Measurements from ENCODE around the gene PDXK.

The PDXK gene

DNA sequence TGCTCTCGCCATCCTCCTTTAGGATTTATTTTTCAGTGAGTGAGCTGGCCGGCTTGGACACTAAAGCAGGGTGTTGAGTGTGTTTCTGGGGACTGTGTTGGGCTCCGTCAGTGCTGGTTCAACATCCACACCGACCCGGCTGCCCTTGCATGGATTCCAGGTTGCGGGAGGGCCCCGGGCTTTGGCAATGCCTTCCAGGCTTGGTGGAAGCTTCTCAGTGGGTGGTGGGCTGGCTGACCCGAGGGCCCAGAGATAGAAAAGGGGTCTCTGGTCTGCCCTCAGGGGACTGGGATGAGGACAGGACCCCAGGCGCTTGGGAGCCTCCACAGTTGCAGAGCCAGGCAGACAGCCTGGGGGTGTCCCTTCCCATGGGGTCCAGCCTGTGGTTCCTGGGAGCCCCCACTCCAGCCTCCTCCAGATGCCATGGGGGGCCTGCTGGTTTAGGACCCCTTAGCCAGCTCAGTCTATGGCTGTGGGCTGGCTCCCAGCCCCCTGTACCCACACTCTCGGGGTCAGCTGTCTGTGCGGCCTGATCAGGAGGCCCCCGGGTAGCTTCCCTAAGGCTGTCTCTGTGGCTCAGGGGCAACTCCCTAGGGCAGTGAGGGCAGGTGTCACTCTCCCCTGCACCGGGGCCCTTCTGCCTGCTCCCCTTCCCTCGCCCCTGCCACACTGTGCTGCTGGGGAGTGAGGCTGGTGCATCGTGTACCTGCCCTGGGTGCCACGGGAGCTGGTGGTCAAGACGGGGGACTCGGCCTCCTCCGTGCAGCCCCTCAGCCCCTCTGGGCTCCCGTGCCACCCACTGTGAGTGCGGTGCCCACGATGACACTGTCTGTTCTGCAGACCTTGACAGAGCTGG, 16.5 kb downstream of the PDXK start:
- in situ Hi-C loops (cut with MboI; ENCODE audit: low sequenced_read_pairs): no loop called here
- no peaks in the 10 kb centered on the region for H3K27me3 ChIP-seq (ENCODE audit: low read depth)
- H3K4me3 ChIP-seq: no peak overlapping the region
- no peaks in the 10 kb centered on the region for H3K9me3 ChIP-seq
- DNase-seq (ENCODE audit: low spot score in 2 of 2): no peak
- H3K4me1 ChIP-seq: no peaks in the 10 kb centered on the region
- H3K36me3 ChIP-seq (replicated peaks): peaks cover 3% of the 10 kb centered on the region; the same call in 1 of the 2 replicates

DNA sequence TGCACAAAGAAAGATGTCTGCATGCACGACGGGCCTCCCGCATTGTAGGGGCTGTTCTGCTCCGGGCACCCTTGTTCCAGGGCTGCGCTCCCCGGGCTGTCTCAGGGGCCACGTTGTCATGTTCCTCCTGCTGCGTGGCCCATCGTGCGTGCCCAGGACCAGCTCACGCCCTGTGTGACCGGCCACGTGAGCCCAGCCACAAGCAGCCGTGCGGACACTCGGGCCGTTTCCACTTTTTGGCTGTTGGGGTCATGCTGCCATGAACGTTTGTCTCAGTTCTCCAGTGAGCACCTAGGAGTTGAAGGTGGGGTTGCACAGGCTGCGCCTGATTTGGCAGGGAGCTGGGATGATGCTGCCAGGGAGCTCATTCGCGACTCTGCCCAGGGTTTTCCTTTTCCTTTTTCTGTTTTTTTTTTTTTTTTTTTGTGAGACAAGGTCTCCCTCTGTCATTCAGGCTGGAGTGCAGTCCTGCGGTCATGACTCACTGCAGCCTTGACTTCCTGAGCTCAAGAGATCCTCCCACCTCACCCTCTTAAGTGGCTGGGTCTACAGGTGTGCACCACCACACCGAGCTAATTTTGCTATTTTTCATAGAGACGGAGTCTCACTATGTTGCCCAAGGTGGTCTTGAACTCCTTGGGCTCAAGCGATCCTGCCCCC, 17.4 kb downstream of the PDXK start:
- no peaks in the 10 kb centered on the region for H3K9me3 ChIP-seq
- no peak overlapping the region for H3K4me3 ChIP-seq
- peaks cover 3% of the 10 kb centered on the region; the same call in 1 of the 2 replicates for H3K36me3 ChIP-seq (replicated peaks)
- in situ Hi-C loops (cut with MboI; ENCODE audit: low sequenced_read_pairs): no loop called here
- no peak for DNase-seq (ENCODE audit: low spot score in 2 of 2)
- no peaks in the 10 kb centered on the region for H3K4me1 ChIP-seq
- H3K27me3 ChIP-seq (ENCODE audit: low read depth): no peaks in the 10 kb centered on the region

DNA sequence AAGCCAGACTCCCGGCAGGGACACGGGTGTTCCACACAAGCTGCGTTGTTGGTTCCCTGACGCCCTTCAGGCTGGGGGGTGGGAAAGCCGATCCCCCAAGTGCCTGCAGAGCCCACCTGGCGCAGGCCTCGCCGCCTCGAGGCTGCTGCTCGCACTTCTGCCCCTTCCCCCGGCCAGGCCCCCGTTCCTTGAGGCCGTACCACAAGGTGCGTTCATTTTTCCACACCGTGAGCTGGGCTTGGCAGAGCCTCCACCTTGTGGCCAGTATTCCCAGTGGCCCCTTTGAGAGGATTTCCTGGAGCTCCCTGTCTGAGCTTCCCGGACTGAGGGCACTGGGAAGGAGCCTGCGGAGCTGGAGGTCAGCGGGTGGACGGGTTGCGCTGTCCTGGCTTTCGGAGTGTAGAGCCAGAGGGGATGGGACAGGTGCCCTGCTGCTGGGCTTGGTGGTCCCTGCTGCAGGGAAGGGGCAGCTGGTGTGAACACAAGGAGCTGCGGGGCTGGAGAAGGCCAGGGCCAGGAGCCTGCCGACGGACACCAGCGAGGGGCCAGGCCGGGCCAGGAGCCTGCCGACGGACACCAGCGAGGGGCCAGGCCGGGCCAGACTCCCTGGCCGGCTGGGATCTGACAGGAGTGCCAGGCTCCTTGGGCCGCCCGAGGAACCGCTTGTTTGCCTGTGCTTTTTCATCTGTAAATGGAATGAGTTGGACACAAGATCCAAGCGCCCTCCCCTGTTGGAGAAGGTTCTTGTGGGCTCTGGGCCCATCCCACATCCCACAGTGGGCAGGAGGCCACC, 18.4 kb downstream of the PDXK start:
- no peak for DNase-seq (ENCODE audit: low spot score in 2 of 2)
- Histone ChIP-seq H3K36me3 (replicated peaks) (peaks cover 6% of the 10 kb centered on the region; the same call in 1 of the 2 replicates), H3K27me3 (ENCODE audit: low read depth) (no peaks in the 10 kb centered on the region), H3K4me3 (no peak overlapping the region), H3K4me1 (no peaks in the 10 kb centered on the region), H3K9me3 (no peaks in the 10 kb centered on the region)
- in situ Hi-C loops (cut with MboI; ENCODE audit: low sequenced_read_pairs): no loop called here

DNA sequence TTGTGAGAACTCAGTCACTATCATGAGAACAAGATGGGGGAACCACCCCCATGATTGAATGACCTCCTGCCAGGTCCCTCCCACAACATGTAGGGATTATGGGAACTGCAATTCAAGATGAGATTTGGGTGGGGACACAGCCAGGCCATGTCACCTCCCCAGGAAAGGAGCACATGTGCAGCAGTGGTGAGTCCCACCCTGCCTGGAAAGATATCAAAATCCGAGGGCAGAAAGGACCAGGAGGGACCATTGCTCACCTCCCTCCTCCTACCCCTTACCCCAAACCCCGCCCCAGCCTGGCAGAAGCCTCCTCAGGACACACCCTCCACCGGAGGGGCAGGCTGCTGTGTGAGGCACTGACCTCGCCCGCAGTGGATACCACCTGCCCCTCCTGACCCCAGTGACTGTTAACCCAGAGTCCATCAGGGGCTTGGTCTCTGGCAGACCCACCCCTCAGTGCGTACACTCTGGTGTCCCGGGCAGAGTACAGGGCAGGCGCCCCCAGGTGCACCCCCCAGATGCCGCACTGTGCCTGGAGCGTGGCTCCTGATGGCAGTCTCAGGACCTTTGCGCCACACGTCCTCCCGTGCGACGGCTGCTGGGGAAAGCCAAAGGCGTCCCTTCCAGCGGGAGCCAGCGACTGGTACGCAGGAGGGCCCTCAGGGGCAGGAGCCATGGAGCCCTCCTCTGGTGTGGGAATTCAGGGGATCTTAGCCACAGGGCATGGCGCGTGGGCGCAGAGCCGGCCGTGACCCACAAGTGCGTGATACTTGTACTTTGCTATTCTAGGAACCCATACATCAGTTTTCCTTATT, 20.9 kb downstream of the PDXK start:
- H3K9me3 ChIP-seq: no peaks in the 10 kb centered on the region
- no peak overlapping the region for H3K4me3 ChIP-seq
- peaks cover 18% of the 10 kb centered on the region for H3K36me3 ChIP-seq (replicated peaks)
- no peak for DNase-seq (ENCODE audit: low spot score in 2 of 2)
- no peaks in the 10 kb centered on the region for H3K4me1 ChIP-seq
- H3K27me3 ChIP-seq (ENCODE audit: low read depth): no peaks in the 10 kb centered on the region
- in situ Hi-C loops (cut with MboI; ENCODE audit: low sequenced_read_pairs): no loop called here

DNA sequence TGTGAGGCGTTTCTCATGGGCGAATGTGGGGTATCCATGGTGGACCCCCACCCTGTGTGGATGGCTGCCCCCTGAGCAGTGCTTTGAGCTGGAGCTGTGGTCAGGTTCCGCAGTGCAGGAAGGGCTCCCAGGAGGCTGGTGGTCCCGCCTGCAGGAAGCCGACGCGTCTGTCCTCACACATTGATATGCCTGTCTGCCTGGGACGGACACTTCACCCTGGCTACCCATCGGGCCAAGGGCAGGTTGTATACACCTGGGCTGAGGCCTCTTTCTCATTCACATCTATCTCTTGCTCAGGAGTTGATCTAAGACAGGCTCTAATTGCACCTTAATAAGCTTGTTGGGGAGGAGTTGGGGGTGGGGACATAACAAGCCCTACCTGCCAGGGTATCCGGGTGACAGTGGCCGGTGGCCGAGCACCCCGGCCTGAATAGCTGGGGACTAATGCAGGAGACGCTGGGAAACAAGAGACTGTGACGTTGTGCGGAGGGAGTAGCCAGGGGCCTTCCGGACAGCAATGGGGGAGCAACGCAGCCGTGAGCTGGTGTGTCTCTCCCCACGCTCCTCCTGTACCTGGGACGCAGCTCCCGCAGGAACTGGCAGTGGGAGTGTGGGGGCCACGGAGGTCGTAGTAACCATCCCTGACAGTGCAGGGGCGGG, 21.7 kb downstream of the PDXK start:
- Histone ChIP-seq H3K4me3 (no peak overlapping the region), H3K27me3 (ENCODE audit: low read depth) (no peaks in the 10 kb centered on the region), H3K36me3 (replicated peaks) (peaks cover 21% of the 10 kb centered on the region), H3K4me1 (no peaks in the 10 kb centered on the region), H3K9me3 (no peaks in the 10 kb centered on the region)
- in situ Hi-C loops (cut with MboI; ENCODE audit: low sequenced_read_pairs): no loop called here
- DNase-seq (ENCODE audit: low spot score in 2 of 2): no peak

DNA sequence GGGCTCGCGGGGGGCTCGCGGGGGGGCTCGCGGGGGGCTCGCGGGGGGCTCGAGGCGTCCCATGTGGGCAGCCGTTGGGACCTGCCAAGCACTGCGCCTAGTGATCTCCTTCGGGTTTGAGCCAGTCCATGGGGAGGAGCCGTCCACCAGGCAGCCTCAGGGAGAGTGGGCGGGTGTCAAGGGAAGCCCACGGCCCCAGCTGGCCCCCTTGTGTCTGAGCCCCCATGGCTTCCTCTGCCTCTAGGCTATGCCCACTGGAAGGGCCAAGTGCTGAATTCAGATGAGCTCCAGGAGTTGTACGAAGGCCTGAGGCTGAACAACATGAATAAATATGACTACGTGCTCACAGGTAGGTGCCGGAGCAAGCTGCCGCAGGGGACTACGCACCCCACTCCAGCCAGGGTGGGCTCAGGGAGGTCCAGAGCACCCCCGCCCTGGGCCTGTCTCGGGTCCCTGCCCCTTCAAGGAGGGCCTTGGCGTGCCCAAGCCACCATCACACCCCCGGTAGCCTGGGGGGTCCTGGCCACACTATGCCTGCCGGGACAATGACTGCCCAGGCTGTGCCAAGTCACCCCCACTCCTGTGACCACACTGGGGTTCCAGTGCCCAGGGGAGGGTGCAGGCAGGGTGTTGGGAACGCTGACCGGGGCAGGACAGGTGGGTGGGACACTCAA, 22.6 kb downstream of the PDXK start:
- Histone ChIP-seq H3K27me3 (ENCODE audit: low read depth) (no peaks in the 10 kb centered on the region), H3K9me3 (no peaks in the 10 kb centered on the region), H3K4me1 (no peaks in the 10 kb centered on the region), H3K4me3 (no peak overlapping the region), H3K36me3 (replicated peaks) (peaks cover 26% of the 10 kb centered on the region)
- no peak for DNase-seq (ENCODE audit: low spot score in 2 of 2)
- in situ Hi-C loops (cut with MboI; ENCODE audit: low sequenced_read_pairs): no loop called here

DNA sequence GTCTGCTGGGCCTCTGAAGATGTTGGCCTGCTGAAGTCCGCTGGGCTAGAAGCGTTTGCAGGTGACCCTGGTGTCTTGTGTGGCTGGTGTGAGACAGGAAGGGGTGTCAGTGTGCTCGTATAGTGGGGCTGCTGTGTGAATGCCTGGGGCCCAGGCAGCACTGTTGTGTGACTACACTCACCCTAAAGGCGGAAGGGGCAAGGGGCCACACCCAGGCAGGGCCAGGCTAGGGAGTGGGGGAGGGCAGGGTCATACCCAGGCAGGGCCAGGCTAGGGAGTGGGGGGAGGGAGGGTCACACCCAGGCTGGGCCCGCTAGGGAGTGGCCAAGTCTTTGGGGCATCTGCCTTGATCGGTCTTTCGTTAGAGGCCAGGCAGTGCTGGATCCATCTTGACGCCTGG, 25.0 kb downstream of the PDXK start:
- Histone ChIP-seq H3K4me3 (no peak overlapping the region), H3K4me1 (no peaks in the 10 kb centered on the region), H3K9me3 (no peaks in the 10 kb centered on the region), H3K27me3 (ENCODE audit: low read depth) (no peaks in the 10 kb centered on the region), H3K36me3 (replicated peaks) (peaks cover 35% of the 10 kb centered on the region)
- DNase-seq (ENCODE audit: low spot score in 2 of 2): no peak
- in situ Hi-C loops (cut with MboI; ENCODE audit: low sequenced_read_pairs): no loop called here

DNA sequence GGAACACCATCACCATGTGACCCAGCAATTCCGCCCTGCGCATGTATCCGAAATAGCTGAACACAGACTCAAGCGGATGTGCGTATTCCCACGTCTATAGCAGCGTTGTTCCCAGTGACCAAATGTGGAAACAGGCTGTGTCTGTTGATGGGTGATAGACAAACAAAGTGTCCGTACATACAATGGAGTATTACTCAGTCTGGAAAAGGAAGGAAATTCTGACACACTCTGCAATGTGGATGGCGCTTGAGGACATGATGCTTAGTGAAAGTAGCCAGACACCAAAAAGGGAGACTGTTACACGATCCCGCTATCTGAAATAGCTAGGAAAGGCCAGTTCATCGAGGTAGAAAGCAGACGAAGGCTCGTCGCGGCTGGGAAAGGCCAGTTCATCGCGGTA, 25.8 kb downstream of the PDXK start:
- Histone ChIP-seq H3K27me3 (ENCODE audit: low read depth) (no peaks in the 10 kb centered on the region), H3K4me1 (no peaks in the 10 kb centered on the region), H3K4me3 (no peak overlapping the region), H3K36me3 (replicated peaks) (peaks cover 40% of the 10 kb centered on the region), H3K9me3 (no peaks in the 10 kb centered on the region)
- DNase-seq (ENCODE audit: low spot score in 2 of 2): no peak
- in situ Hi-C loops (cut with MboI; ENCODE audit: low sequenced_read_pairs): no loop called here

DNA sequence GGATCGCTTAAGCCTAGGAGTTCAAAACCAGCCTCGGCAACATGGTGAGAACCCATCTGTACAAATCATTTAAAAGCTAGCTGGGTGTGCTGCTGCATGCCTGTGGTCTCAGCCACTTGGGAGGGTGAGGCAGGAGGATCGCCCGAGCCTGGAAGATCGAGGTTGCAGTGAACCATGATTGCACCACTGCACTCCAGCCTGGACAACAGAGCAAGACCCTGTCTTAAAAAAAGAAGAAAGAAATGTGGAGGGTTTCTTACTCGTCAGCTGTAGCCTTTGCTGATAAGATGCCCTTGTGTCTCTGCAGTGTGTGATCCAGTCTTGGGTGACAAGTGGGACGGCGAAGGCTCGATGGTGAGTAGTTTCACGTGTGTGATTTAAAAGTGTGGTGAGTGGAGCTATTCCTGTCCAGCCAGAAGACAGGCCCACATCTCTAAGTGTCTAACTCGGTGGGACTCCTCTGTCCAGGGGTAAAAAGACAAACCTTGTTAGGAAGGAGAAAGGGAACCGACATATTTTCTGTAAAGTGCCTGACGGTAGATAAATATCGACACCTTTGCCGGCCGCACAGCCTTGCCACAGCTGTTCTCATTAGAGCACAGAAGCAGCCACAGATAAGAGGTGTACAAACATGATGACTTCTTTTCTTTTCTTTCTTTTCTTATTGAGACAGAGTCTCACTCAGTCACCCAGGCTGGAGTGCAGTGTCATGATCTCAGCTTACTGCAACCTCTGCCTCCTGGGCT, 27.0 kb downstream of the PDXK start:
- H3K27me3 ChIP-seq (ENCODE audit: low read depth): no peaks in the 10 kb centered on the region
- H3K36me3 ChIP-seq (replicated peaks): peaks cover 46% of the 10 kb centered on the region
- H3K9me3 ChIP-seq: no peaks in the 10 kb centered on the region
- H3K4me3 ChIP-seq: no peak overlapping the region
- no peak for DNase-seq (ENCODE audit: low spot score in 2 of 2)
- H3K4me1 ChIP-seq: no peaks in the 10 kb centered on the region
- in situ Hi-C loops (cut with MboI; ENCODE audit: low sequenced_read_pairs): no loop called here

DNA sequence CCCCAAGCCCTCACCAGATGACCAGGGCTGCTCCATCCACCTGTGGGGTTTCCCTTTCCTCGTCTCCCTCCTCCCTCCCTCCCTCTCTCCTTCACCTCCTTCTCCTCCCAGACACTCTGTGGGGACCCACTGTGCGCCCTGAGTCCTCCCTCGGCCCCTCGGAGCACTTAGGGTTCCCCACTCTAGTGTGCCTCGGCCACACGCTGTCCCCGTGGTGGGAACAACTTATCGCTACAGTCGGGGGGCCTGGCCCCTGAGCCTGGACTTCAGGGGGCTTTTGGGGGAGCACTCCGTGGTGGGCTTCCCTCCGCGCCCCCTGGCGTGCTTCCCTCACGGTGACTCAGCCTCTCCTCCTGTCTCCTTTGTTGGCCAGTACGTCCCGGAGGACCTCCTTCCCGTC, 29.7 kb downstream of the PDXK start:
- Histone ChIP-seq H3K36me3 (replicated peaks) (peaks cover 63% of the 10 kb centered on the region), H3K4me1 (no peaks in the 10 kb centered on the region), H3K27me3 (ENCODE audit: low read depth) (no peaks in the 10 kb centered on the region), H3K9me3 (no peaks in the 10 kb centered on the region), H3K4me3 (no peak overlapping the region)
- no peak for DNase-seq (ENCODE audit: low spot score in 2 of 2)
- in situ Hi-C loops (cut with MboI; ENCODE audit: low sequenced_read_pairs): no loop called here

DNA sequence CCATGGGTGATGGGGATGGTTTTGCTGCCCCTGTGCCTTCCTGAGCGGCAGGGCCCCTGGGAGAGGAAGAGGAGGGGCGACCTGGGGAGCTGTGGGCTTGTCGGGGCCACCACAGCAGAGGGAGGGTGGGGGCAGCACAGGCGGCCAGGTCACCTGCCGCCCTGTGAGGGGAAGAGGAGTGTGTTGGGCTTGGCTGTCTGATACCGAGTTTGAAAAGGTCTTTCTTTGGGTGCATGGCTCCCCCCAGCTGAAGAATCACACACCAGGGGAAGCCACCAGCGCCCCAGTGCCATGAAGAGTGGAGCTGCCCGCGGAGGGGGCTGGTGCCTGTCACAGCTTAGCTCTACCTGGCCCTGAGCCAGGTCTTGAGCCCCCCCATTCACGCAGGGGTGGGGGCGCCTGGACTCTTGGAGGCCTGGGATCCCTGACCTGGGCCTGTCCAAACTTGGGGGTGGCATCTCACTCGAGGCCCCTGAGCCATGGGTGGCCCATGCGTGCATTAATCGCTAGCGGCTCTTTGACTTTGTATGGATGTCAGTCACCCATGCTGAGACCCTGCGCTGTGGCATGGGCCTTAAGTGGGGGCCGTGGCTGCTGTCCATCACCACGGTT, 30.8 kb downstream of the PDXK start:
- DNase-seq (ENCODE audit: low spot score in 2 of 2): no peak
- Histone ChIP-seq H3K4me3 (no peak overlapping the region), H3K27me3 (ENCODE audit: low read depth) (no peaks in the 10 kb centered on the region), H3K36me3 (replicated peaks) (peaks cover 59% of the 10 kb centered on the region), H3K4me1 (no peaks in the 10 kb centered on the region), H3K9me3 (no peaks in the 10 kb centered on the region)
- in situ Hi-C loops (cut with MboI; ENCODE audit: low sequenced_read_pairs): no loop called here
